OCI-LY7 (cell line): ENCODE measurements around the gene ARHGAP26.

Experiments used
- EZH2phosphoT487 ChIP-seq: fragments of 200-600 bp; sonication (generic); IDR thresholded peaks from 2 replicates; pipeline ENCODE4 v1.6.1; 2018; ENCODE audit warnings: low read depth, borderline replicate concordance, mild to moderate bottlenecking, mixed run types, antibody characterized with exemption, low read length, moderate library complexity, mixed read lengths
- TF ChIP-seq, protein P1 (sequence below): fragments of 200-600 bp; sonication (generic); conservative IDR thresholded peaks from 2 replicates; pipeline ENCODE4 v1.5.1; 2014; ENCODE audit warnings: mild to moderate bottlenecking, antibody characterized with exemption, low read length, moderate library complexity, mixed read lengths

DNA sequence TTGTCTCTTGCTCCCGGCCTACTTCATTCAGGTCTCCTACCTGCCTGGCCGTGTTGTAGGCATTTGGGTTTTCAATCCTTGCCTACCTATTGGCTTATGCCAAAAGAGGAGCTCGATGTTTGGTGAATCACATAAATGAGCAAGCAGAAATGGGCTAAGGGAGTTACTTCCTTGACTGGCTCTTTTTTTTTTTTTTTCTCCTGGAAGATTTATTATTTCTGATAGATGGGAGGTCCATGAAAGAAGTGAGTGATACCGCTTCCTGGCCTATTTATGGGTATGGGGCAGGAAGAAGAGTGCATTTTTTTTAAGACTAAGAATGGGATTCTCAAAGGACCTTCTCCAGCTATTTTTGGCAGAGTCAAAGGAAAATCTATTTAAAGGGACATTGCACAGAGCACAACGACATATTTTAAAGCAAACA lies 294.1 kb downstream of the ARHGAP26 start:
- TF ChIP-seq, protein P1, sequence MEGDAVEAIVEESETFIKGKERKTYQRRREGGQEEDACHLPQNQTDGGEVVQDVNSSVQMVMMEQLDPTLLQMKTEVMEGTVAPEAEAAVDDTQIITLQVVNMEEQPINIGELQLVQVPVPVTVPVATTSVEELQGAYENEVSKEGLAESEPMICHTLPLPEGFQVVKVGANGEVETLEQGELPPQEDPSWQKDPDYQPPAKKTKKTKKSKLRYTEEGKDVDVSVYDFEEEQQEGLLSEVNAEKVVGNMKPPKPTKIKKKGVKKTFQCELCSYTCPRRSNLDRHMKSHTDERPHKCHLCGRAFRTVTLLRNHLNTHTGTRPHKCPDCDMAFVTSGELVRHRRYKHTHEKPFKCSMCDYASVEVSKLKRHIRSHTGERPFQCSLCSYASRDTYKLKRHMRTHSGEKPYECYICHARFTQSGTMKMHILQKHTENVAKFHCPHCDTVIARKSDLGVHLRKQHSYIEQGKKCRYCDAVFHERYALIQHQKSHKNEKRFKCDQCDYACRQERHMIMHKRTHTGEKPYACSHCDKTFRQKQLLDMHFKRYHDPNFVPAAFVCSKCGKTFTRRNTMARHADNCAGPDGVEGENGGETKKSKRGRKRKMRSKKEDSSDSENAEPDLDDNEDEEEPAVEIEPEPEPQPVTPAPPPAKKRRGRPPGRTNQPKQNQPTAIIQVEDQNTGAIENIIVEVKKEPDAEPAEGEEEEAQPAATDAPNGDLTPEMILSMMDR = no peak
- no peak for TF ChIP-seq EZH2phosphoT487
